CD4-positive, alpha-beta T cell treated with Interleukin-4 for 4 hours (primary cell): Measurements from ENCODE around the gene PTPRM.

Source experiments
- DNase-seq: peaks from one replicate; pipeline ENCODE4 v3.0.0-alpha.2; 2020

The PTPRM gene

GRCh38 chr18:7566567-7567473 is at the start of gene PTPRM:
TSS of gene PTPRM (plus strand) at chr18:7567316. CDS start at chr18:7567819, 503 bp downstream.
- peak; percentile 11 for DNase-seq

DNA sequence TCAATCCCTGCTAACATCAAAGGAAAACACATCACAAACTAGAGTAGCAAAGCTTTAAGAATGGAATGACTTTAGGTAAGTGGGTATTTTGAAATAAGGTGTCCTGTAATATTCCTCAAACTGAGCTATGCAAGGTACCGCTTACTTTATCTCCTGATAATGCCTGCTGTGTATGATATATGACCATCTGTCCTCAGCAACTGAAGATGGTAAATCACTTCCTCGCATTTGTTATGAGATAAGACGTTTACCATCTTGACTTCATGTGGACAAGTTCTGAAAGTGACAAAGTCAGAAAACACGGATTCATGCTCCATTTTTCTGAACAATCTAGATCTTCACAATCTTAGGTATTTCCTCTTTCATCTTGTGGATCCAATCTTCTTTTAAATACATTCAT is 49.3 kb upstream of the PTPRM start:
- DNase-seq = no peak

GRCh38 chr18:7520200-7520785 is 46.8 kb upstream of the PTPRM start:
- DNase-seq = no peak

- no peak for DNase-seq
Observed at GRCh38 chr18:7521226-7521856, 45.8 kb upstream of the PTPRM start.

DNA sequence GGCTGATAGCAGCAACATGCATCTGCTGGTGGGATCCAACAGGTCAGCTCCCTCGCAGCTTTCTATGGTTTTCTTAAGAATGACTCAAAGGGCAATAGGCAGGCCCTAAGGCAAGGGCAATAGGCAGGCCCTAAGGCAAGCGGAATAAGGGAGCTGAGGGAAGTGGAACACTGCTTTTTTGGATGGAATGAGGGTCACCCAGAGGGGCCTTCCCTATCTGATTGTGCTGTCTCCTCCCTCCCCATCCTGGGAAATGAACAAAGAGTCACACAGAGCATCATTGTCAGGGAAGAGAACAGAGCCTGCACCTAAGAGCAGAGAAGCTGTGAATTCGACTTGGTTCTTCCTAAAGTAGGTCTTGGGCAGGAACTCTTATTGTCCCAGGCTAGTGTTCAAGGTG is 43.3 kb upstream of the PTPRM start:
- no peak for DNase-seq

DNA sequence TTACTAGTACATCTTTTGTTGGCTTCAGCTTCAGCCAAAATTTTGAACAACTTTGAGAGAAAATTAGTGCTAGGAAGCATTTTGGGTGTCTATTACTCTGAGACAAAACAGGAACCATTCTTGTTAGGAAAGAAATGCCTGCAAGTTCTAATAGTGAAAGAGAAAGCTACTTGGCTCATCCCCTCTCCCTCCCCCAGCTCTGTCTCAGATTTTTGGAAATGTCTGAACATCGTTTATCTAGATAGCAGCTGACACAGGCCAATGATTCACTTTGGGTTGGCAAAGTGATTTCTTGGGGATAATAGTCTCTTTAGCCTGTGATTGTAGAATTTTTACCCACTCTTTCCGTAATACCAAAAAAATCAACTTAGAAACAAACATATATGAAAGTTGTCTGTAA is 42.3 kb upstream of the PTPRM start:
- no peak for DNase-seq

DNA sequence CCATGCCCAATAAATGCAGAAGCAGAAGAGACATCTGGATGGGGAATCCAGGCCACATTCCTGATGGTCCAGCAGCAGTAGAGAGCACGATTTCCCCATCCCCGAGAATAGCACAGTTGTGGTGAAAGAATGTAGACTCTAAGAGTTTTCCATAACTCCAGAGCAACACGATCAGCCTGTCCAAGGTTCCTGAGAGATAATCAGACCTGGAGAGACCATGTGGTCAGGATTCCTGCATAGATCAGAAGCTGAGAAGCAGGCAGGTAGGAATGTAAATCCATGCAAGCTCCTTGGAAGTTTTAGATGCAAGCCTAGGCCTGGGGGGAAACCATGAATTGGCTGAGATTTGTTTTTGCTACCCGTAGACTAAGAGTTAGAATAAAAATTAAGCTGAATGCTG is 34.2 kb upstream of the PTPRM start:
- no peak for DNase-seq

GRCh38 chr18:7535436-7536205 is 31.5 kb upstream of the PTPRM start:
- no peak for DNase-seq

DNA sequence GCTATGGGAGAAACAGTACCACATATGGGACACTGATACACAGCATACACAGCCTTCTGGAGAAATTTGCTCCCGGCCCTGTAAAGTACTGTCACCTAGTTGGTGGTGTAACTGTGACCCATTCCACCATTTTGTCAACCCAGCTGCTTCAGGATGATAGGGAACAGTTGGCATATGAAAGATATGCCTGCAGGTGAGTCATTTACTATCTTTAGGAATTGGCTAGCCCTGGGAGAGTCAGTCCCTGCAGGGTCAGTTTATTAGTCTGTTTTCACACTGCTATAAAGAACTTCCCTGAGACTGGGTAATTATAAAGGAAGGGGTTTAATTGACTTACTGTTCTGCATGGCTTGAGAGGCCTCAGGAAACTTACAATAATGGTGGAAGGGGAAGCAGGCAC is 30.0 kb upstream of the PTPRM start:
- no peak for DNase-seq

DNA sequence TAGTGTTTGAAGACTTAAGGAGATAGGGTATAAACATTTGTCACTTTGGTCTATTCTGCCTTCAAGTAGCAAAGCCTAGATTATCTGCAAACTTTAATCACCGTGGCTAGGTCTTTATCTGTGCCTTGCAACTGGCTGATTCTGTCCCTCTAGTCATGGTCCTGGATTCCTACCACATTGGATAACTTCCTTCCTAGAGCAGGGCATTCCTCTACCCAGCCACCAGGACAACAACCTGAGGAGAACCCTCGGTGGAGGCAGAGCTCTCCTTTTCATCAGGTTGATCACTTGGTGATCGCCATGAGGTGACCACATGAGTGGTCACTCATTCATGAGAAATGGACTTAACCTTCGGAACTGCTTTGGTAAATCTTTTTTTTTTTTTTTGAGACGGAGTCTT is 25.3 kb upstream of the PTPRM start:
- no peak for DNase-seq

GRCh38 chr18:7544686-7545085 is 22.4 kb upstream of the PTPRM start:
- no peak for DNase-seq

DNA sequence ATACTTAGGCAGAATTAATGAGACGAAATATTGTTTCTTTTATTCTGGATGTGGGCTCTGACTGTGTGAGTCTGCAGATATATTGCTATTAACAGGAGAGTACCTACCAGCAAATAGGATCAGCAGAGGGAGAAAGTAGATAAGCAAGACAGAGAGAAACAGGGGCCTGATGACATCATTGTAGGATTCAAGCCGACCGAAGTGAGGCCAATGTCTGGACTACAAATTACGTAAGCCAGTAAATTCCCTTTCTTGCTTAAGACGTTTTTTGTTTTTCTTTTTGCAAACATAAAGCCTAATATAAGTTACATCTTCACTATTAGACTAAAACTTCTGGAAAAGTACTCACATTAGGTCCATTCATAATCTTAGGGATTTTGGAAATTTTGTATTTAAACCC is 21.4 kb upstream of the PTPRM start:
- DNase-seq = no peak

DNA sequence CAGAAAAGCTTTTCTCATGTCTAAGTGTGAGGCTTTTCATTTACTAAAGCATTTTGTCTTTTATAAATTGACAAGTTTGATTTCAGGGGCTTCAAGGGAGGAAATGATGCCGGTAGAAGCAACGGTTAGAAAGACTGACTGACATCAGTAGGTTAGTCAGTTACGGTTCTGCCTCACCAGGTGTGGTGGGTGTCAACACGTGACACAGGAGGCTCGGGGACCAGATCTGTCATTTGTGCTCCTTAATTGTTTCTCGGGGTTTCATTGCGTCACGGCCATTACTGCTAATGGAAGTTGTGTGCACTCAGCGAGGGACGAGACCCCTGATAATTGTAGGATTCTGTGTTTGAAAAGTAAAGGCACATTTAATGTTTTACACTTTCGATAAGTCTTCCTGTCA is 18.9 kb upstream of the PTPRM start:
- DNase-seq = no peak

DNA sequence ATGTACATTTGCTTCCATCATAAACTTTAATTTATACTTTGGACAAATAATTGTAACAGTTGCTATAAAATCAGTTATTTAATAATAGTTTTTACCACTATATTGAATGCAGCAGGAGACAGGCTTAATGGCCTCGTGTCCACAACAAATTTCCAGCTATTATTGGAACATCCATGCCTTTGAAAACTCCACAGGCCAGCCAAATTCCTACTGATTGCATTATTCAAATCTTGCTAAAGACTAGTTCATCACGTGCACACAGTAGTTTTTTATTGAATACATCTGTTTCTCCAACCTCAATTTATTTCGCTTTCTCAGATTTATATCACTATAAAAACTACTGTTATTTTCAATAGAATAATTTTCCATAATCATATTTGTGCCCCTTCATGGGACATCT is 18.4 kb upstream of the PTPRM start:
- no peak for DNase-seq

DNA sequence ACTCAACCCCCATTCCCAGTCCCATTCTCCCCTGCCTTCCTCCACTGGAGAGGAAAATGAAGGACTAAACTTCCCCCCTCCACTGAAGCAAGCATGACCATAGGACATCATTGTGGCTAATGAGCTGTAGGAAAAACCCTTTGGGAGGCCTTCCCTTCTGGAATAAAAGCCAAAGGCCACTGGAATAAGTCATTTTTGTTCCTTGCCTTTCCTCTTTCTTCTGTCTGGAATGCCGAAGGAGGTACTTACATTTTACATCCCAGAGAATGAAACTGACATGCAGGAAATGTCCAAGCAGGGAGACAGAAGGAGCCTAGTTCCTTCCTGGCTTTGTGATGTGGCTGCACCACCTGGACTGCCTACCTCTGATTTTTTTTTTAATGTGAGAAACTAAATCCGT is 9.1 kb upstream of the PTPRM start:
- no peak for DNase-seq

- no peak for DNase-seq
Observed at GRCh38 chr18:7558769-7559168, 8.3 kb upstream of the PTPRM start.

DNA sequence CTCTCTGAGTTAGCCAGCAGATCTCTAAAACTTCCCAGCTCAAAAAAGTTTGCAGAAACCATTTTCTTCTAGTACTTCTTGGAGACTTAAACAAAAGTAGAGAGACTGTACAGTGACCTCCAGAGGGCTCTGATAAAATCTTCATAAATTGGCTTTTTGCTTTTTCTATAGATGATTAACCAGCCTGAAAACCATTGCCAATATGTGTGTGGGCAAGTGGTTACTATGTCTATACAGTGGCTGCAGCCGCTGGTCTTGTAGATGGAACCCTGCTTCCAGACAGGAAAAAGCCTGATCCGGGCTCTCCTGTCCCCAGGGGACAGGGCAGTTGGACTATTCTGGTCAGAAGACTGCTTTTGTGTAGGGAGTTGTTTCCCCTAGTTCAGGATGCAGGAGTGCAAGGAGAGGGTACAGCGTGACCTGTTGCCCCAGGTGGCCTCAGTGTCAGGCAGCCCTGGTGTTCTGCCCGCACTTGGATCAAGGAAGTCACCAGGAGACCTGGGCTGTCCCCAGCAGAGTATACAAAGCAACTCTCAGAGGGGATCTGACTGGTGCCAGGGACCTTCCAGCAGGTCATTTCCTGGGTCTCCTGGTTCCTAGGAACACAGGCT is 7.3 kb upstream of the PTPRM start:
- no peak for DNase-seq

DNA sequence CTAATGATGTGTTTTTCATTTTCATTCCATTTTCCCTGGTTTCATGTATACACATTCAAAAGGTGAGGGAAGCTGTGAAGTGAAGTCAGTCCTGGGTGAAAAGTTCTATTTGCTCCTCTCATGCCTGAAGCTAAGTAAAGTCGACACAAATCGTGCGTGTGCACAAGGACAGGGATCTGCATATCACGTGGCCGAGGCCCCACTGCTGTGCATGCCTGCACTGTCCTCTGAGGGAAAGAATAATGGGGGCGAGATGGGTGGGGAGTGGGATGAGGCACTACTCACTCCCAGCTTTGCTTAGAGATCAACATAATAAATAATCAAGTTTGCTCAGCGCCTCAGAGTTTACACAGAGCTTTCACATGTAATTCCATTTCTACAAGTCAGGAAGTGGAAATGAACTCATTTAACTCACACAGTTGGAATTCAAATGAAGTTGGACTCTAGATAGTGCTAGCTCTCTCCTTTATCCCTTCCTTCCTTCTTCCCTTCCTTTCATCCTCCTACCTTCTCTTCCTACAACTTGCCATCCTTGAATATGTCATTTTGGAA is 5.1 kb upstream of the PTPRM start:
- no peak for DNase-seq

GRCh38 chr18:7562491-7562890 is 4.6 kb upstream of the PTPRM start:
- no peak for DNase-seq

GRCh38 chr18:7565677-7566076 is 1.4 kb upstream of the PTPRM start:
- DNase-seq = no peak

- DNase-seq = no peak
Observed at GRCh38 chr18:7566244-7566566, 911 bp upstream of the PTPRM start.
